Esophagus squamous epithelium (tissue), 5 donors: ENCODE results near the gene CHRNA4. TPM values are rescaled to one million over a fixed set of nuclear protein-coding genes. Genes with fewer than 3 reads are reported as not detected.

Experiments used
- DNase-seq: peaks from one replicate; lab custom pipeline; 2025; lab: John Stamatoyannopoulos, UW
- H3K27ac ChIP-seq, 4 donors: fragments of 200-600 bp; sonication (generic); one replicate each; pipeline ENCODE4 v1.5.1; 2016 to 2019; ENCODE audit warnings: mild to moderate bottlenecking in 1 of 4
- H3K27me3 ChIP-seq, 4 donors: fragments of 200-600 bp; sonication (generic); 1 replicate in 3 of 4; 2 replicates in 1 of 4; pipeline versions ENCODE4 v1.5.1 to v1.6.0; 2017 to 2021; ENCODE audit warnings: antibody characterized with exemption in 1 of 4
- H3K36me3 ChIP-seq, 3 donors: fragments of 200-600 bp; sonication (generic); one replicate each; pipeline ENCODE4 v1.5.1; 2016 to 2019
- H3K4me1 ChIP-seq, 3 donors: fragments of 200-600 bp; sonication (generic); one replicate each; pipeline ENCODE4 v1.5.1; 2017 to 2019
- H3K4me3 ChIP-seq, 4 donors: fragments of 200-600 bp; sonication (generic); 1 replicate in 3 of 4; 2 replicates in 1 of 4; pipeline ENCODE4 v1.5.1; 2016 to 2019; ENCODE audit warnings: mild to moderate bottlenecking in 2 of 4, moderate library complexity in 1 of 4
- H3K9me3 ChIP-seq, 3 donors: fragments of 200-600 bp; sonication (generic); one replicate each; pipeline ENCODE4 v1.5.1; 2016 to 2019
- CTCF ChIP-seq, 6 experiments: fragments of 450-650 bp in 4 of 6; fragments of 200-600 bp in 2 of 6; sonication (generic) in 2 of 6; IDR thresholded peaks; one replicate each; pipeline ENCODE4 v1.5.1; 2016 to 2019; ENCODE audit warnings: antibody characterized with exemption in 6 of 6, mild to moderate bottlenecking in 4 of 6, moderate library complexity in 4 of 6
- POLR2A ChIP-seq, 4 donors: fragments of 450-650 bp; IDR thresholded peaks; one replicate each; pipeline ENCODE4 v1.6.1; 2017; ENCODE audit warnings: antibody characterized with exemption in 4 of 4, mild to moderate bottlenecking in 4 of 4, moderate library complexity in 3 of 4
- WGBS, 2 donors: methylation state at CpG; one replicate each; pipeline ENCODE4 v1.1.5; 2018; 5-methylcytosine and 5-hydroxymethylcytosine counted together
- intact Hi-C: fragments of 100-400 bp; cut with DNase I; formaldehyde crosslinking; loops from one replicate; pipeline ENCODE4 v1.15.0; 2022
- total RNA-seq, 4 donors: library from RNA; depleted of rRNA; stranded (reverse); fragments of >200 nt; gene quantifications; one replicate each; pipeline ENCODE4 v1.1.0, GENCODE V29; 2016
- donor health status: DM: yes; HTN: yes; CAD: no.

Gene CHRNA4
- total RNA-seq, 4 donors from 2014 or later = not detected

- intact Hi-C loops = no loop called here
- Histone ChIP-seq H3K27ac (no peak overlapping the region), H3K9me3 (no peaks in the 10 kb centered on the region), H3K27me3 (peaks cover 0 to 82% (median 0%) of the 10 kb centered on the region in 4 donors), H3K4me3 (no peak overlapping the region), H3K4me1 (peaks cover 0 to 6% (median 0%) of the 10 kb centered on the region in 3 donors), H3K36me3 (no peaks in the 10 kb centered on the region)
- WGBS, 2 donors = 74 to 80% methylated on average over 8 to 10 of the region's 18 CpGs
- TF ChIP-seq CTCF (IDR thresholded peaks at IDR 0.05) (no peak), POLR2A (IDR thresholded peaks at IDR 0.05) (no peak)
- no peak for DNase-seq
Measured at GRCh38 chr20:63317601-63318291, 43.4 kb downstream of the CHRNA4 start.

- Histone ChIP-seq H3K36me3 (no peaks in the 10 kb centered on the region), H3K27me3 (peaks cover 0 to 82% (median 0%) of the 10 kb centered on the region in 4 donors), H3K9me3 (no peaks in the 10 kb centered on the region), H3K4me3 (no peak overlapping the region), H3K4me1 (peaks cover 0 to 11% (median 0%) of the 10 kb centered on the region in 3 donors), H3K27ac (no peak overlapping the region)
- TF ChIP-seq POLR2A (IDR thresholded peaks at IDR 0.05) (no peak), CTCF (IDR thresholded peaks at IDR 0.05) (no peak)
- intact Hi-C loops = no loop called here
- WGBS, 2 donors = 77 to 90% methylated on average over 6 of the region's 6 CpGs
- no peak for DNase-seq
Measured at GRCh38 chr20:63317061-63317460, 44.1 kb downstream of the CHRNA4 start.

GRCh38 chr20:63316502-63316921 is 44.6 kb downstream of the CHRNA4 start:
- Histone ChIP-seq H3K4me3 (no peak overlapping the region), H3K27me3 (peaks cover 0 to 82% (median 0%) of the 10 kb centered on the region in 4 donors), H3K36me3 (no peaks in the 10 kb centered on the region), H3K9me3 (no peaks in the 10 kb centered on the region), H3K27ac (no peak overlapping the region), H3K4me1 (peaks cover 0 to 11% (median 0%) of the 10 kb centered on the region in 3 donors)
- WGBS, 2 donors = 58% methylated on average over 5 of the region's 14 CpGs; no CpG with 5 or more reads in 1 of the 2 donors
- no peak for TF ChIP-seq POLR2A (IDR thresholded peaks at IDR 0.05)
- TF ChIP-seq CTCF (IDR thresholded peaks at IDR 0.05) = no peak
- DNase-seq = no peak
- intact Hi-C loops = no loop called here

- Histone ChIP-seq H3K4me3 (no peak overlapping the region), H3K27me3 (peaks cover 0 to 77% (median 0%) of the 10 kb centered on the region in 4 donors), H3K36me3 (no peaks in the 10 kb centered on the region), H3K27ac (no peak overlapping the region), H3K9me3 (no peaks in the 10 kb centered on the region), H3K4me1 (peaks cover 0 to 8% (median 0%) of the 10 kb centered on the region in 3 donors)
- WGBS, 2 donors = 52 to 62% methylated on average over 2 to 7 of the region's 31 CpGs
- DNase-seq = no peak
- TF ChIP-seq CTCF (IDR thresholded peaks at IDR 0.05) (no peak), POLR2A (IDR thresholded peaks at IDR 0.05) (no peak)
- intact Hi-C loops = no loop called here
Measured at GRCh38 chr20:63315731-63316491, 45.2 kb downstream of the CHRNA4 start.

- Histone ChIP-seq H3K27me3 (peaks cover 0 to 73% (median 0%) of the 10 kb centered on the region in 4 donors), H3K9me3 (no peaks in the 10 kb centered on the region), H3K36me3 (no peaks in the 10 kb centered on the region), H3K4me3 (no peak overlapping the region), H3K27ac (no peak overlapping the region), H3K4me1 (peaks cover 0 to 5% (median 0%) of the 10 kb centered on the region in 3 donors)
- intact Hi-C loops = no loop called here
- 42 to 57% methylated on average over 4 to 8 of the region's 15 CpGs for WGBS, 2 donors
- no peak for DNase-seq
- TF ChIP-seq CTCF (IDR thresholded peaks at IDR 0.05) (no peak), POLR2A (IDR thresholded peaks at IDR 0.05) (no peak)
Measured at GRCh38 chr20:63315240-63315689, 45.9 kb downstream of the CHRNA4 start.
